Thyroid gland (tissue), 4 donors: ENCODE results near the gene KIRREL3. TPM values are rescaled to one million over a fixed set of nuclear protein-coding genes. Genes with fewer than 3 reads are reported as not detected.

Source experiments
- DNase-seq, 2 donors: peaks; one replicate each; pipeline ENCODE4 v3.0.0-alpha.2; 2019
- H3K27ac ChIP-seq, 3 donors: fragments of 200-600 bp; sonication (generic); 1 replicate in 2 of 3; 2 replicates in 1 of 3; pipeline ENCODE4 v1.5.1; 2016 to 2019; ENCODE audit warnings: mild to moderate bottlenecking in 1 of 3, moderate library complexity in 1 of 3
- H3K27me3 ChIP-seq: fragments of 200-600 bp; sonication (generic); one replicate; pipeline ENCODE4 v1.5.1; 2019
- H3K36me3 ChIP-seq, 2 donors: fragments of 200-600 bp; sonication (generic); one replicate each; pipeline ENCODE4 v1.5.1; 2016 to 2019
- H3K4me1 ChIP-seq, 2 donors: fragments of 200-600 bp; sonication (generic); one replicate each; pipeline ENCODE4 v1.5.1; 2017 to 2019
- H3K4me3 ChIP-seq, 3 donors: fragments of 200-600 bp; sonication (generic); replicated peaks in 1 of 3; 1 replicate in 2 of 3; 2 replicates in 1 of 3; pipeline ENCODE4 v1.5.1; 2016; ENCODE audit warnings: mild to moderate bottlenecking in 1 of 3
- H3K9me3 ChIP-seq: fragments of 200-600 bp; sonication (generic); one replicate; pipeline ENCODE4 v1.5.1; 2017
- CTCF ChIP-seq, 6 experiments: fragments of 200-600 bp in 3 of 6; fragments of 450-650 bp in 3 of 6; sonication (generic) in 3 of 6; IDR thresholded peaks; one replicate each; pipeline ENCODE4 v1.5.1; 2016 to 2019; ENCODE audit warnings: antibody characterized with exemption in 6 of 6, mild to moderate bottlenecking in 2 of 6, inconsistent platforms in 1 of 6, moderate library complexity in 1 of 6
- POLR2A ChIP-seq, 2 donors: fragments of 450-650 bp; IDR thresholded peaks; one replicate each; pipeline ENCODE4 v1.6.1; 2017; ENCODE audit warnings: antibody characterized with exemption in 2 of 2, mild to moderate bottlenecking in 2 of 2, moderate library complexity in 1 of 2
- WGBS, 2 donors: methylation state at CpG; one replicate each; pipeline ENCODE4 v1.1.5; 2017; 5-methylcytosine and 5-hydroxymethylcytosine counted together
- intact Hi-C: fragments of 100-400 bp; cut with DNase I; formaldehyde crosslinking; loops from one replicate; pipeline ENCODE4 v1.15.1; 2023
- total RNA-seq, 4 donors: library from RNA; depleted of rRNA; stranded (reverse); fragments of >200 nt; gene quantifications; one replicate each; pipeline ENCODE4 v1.2.3, GENCODE V29; 2016

The KIRREL3 gene
- total RNA-seq, 4 donors from 2014 or later: 0.78 TPM; not detected in 3

GRCh38 chr11:126636911-126637794 is 363.4 kb downstream of the KIRREL3 start:
- TF ChIP-seq POLR2A (IDR thresholded peaks at IDR 0.05) (no peak), CTCF (IDR thresholded peaks at IDR 0.05) (no peak)
- 81 to 82% methylated on average over 5 of the region's 5 CpGs for WGBS, 2 donors

GRCh38 chr11:126635511-126635910 is 365.1 kb downstream of the KIRREL3 start:
- intact Hi-C loops: no loop called here
- H3K4me1 ChIP-seq: no peaks in the 10 kb centered on the region
- H3K4me3 ChIP-seq: no peak overlapping the region
- no peaks in the 10 kb centered on the region for H3K27me3 ChIP-seq
- WGBS, 2 donors: 69 to 74% methylated on average over 3 of the region's 3 CpGs
- no peaks in the 10 kb centered on the region for H3K9me3 ChIP-seq
- no peak for TF ChIP-seq CTCF (IDR thresholded peaks at IDR 0.05)
- TF ChIP-seq POLR2A (IDR thresholded peaks at IDR 0.05): no peak
- H3K27ac ChIP-seq: no peak overlapping the region
- DNase-seq: no peak
- H3K36me3 ChIP-seq: no peaks in the 10 kb centered on the region

More at GRCh38 chr11:126636911-126637794, 363.4 kb downstream of the KIRREL3 start:
- H3K9me3 ChIP-seq: no peaks in the 10 kb centered on the region
- H3K27me3 ChIP-seq: no peaks in the 10 kb centered on the region
- no peak overlapping the region for H3K4me3 ChIP-seq
- intact Hi-C loops: no loop called here
- DNase-seq: no peak
- H3K36me3 ChIP-seq: no peaks in the 10 kb centered on the region
- H3K4me1 ChIP-seq: no peaks in the 10 kb centered on the region
- H3K27ac ChIP-seq: no peak overlapping the region

- intact Hi-C loops: no loop called here
- H3K36me3 ChIP-seq: no peaks in the 10 kb centered on the region
- H3K27me3 ChIP-seq: no peaks in the 10 kb centered on the region
- no peak overlapping the region for H3K4me3 ChIP-seq
- no peaks in the 10 kb centered on the region for H3K9me3 ChIP-seq
- DNase-seq: no peak
- no peaks in the 10 kb centered on the region for H3K4me1 ChIP-seq
- 86 to 92% methylated on average over 2 of the region's 2 CpGs for WGBS, 2 donors
- TF ChIP-seq CTCF (IDR thresholded peaks at IDR 0.05) (no peak), POLR2A (IDR thresholded peaks at IDR 0.05) (no peak)
- H3K27ac ChIP-seq: no peak overlapping the region
Measured at GRCh38 chr11:126634963-126635362, 365.6 kb downstream of the KIRREL3 start.

- intact Hi-C loops: no loop called here
- Histone ChIP-seq H3K4me3 (no peak overlapping the region), H3K36me3 (no peaks in the 10 kb centered on the region), H3K4me1 (no peaks in the 10 kb centered on the region), H3K9me3 (no peaks in the 10 kb centered on the region), H3K27me3 (no peaks in the 10 kb centered on the region), H3K27ac (no peak overlapping the region)
- DNase-seq: no peak
- WGBS, 2 donors: 45 to 55% methylated on average over 3 of the region's 3 CpGs
- TF ChIP-seq POLR2A (IDR thresholded peaks at IDR 0.05) (no peak), CTCF (IDR thresholded peaks at IDR 0.05) (no peak)
Measured at GRCh38 chr11:126633330-126633729, 367.2 kb downstream of the KIRREL3 start.
